GM19328 (cell line): ENCODE results near the gene ACIN1.
"Not testable (repeated sequence)": the region's sequence is repeated elsewhere in the genome, so short reads cannot be mapped to it uniquely, and the experiment has no call there.

Source experiments
- ATAC-seq: cut with Tn5 transposase; IDR thresholded peaks from one replicate; pipeline ENCODE4 v1.9.1; 2021; ENCODE audit warnings: mild to moderate bottlenecking, moderate library complexity; ENCODE audit not compliant: unreplicated experiment

ACIN1 gene

GRCh38 chr14:23021434-23021833 lies 73.5 kb downstream of the ACIN1 start:
- ATAC-seq = no peak

GRCh38 chr14:23020143-23021128 lies 74.5 kb downstream of the ACIN1 start:
- no peak for ATAC-seq

GRCh38 chr14:23018107-23018506 lies 76.8 kb downstream of the ACIN1 start:
- ATAC-seq = no peak

GRCh38 chr14:23017091-23017490 lies 77.8 kb downstream of the ACIN1 start:
- ATAC-seq = no peak

GRCh38 chr14:23015618-23016017 lies 79.3 kb downstream of the ACIN1 start:
- no peak for ATAC-seq

GRCh38 chr14:23013749-23014054 lies 81.2 kb downstream of the ACIN1 start:
- not testable (repeated sequence) for ATAC-seq

GRCh38 chr14:23013054-23013748 lies 81.7 kb downstream of the ACIN1 start:
- ATAC-seq = no peak

- ATAC-seq = no peak
Observed at GRCh38 chr14:23009939-23010726, 84.8 kb downstream of the ACIN1 start, which contains the start of gene C14orf93. TSS of gene C14orf93 (minus strand) at chr14:23010143. CDS start at chr14:22999023, 11,120 bp downstream.

- ATAC-seq = no peak
Observed at GRCh38 chr14:23009483-23009938, 85.4 kb downstream of the ACIN1 start.

- ATAC-seq = no peak
Observed at GRCh38 chr14:23008831-23009230, 86.1 kb downstream of the ACIN1 start.
